ENCODE measurements around the gene HDAC4.

HDAC4 gene

DNA sequence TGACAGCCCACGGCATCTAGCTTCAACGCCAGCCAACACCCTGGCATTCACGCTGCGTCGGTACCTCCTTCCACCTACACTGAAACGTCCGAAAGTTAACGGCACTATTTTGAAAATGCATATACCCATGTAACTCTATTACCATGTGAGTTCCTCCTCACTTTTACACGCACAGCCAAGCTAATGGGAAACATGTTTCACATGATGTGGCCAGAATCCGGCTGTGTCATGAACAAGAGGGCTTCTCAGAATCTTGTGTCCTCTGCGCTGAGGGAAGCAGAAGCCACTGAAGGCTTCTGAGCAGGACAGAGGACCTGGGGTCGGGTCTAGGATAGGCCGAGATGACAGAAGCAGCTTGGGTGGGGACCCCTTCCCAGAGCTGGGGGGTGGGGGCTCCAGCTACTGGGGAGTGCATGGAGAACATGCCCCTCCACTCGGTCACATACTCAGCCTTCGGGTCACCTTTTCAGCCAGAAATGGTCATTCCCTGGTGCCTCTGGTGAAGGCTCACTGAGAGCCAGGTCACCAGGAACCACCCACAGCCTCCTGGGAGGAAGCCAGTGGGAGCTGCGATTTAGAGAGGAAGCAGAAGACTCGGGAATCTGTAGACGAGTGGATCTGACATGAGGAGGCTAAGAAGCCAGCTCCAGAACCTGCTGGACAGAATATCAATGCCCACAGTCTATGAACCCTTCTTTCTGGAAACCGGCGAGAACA lies 41.5 kb downstream of the HDAC4 start:
- Histone ChIP-seq H3K4me1 (ENCODE audit: insufficient read depth, low read length, poor library complexity, severe bottlenecking) (no peaks in the 10 kb centered on the region), H3K9me3 (ENCODE audit: insufficient read depth, low read depth, low read length) (peaks cover 9% of the 10 kb centered on the region), H3K79me2 (ENCODE audit: insufficient read depth, low read length) (peaks cover 6% of the 10 kb centered on the region; the same call in 1 of the 2 replicates), H3K36me3 (ENCODE audit: insufficient read depth, low read length) (no peaks in the 10 kb centered on the region), H4K20me1 (ENCODE audit: insufficient read depth, low read length, poor library complexity, severe bottlenecking) (no peaks in the 10 kb centered on the region), H3K9ac (ENCODE audit: low read depth, low read length, poor library complexity, severe bottlenecking) (no peak overlapping the region), H3F3A (ENCODE audit: low read depth) (no peaks in the 10 kb centered on the region), H3K27me3 (ENCODE audit: insufficient read depth, low read length, poor library complexity, severe bottlenecking) (no peaks in the 10 kb centered on the region), H3K4me3 (ENCODE audit: low read length, poor library complexity, severe bottlenecking) (no peak overlapping the region), H3K9me2 (replicated peaks; ENCODE audit: low read depth, low read length) (no peaks in the 10 kb centered on the region), H2AFZ (ENCODE audit: low read length) (no peak overlapping the region), H3K4me2 (ENCODE audit: low read depth, low read length, poor library complexity, severe bottlenecking) (no peak overlapping the region)
- TF ChIP-seq EZH2phosphoT487 (IDR thresholded peaks at IDR 0.05; ENCODE audit: borderline replicate concordance), result no peak
- TF ChIP-seq, protein P1, sequence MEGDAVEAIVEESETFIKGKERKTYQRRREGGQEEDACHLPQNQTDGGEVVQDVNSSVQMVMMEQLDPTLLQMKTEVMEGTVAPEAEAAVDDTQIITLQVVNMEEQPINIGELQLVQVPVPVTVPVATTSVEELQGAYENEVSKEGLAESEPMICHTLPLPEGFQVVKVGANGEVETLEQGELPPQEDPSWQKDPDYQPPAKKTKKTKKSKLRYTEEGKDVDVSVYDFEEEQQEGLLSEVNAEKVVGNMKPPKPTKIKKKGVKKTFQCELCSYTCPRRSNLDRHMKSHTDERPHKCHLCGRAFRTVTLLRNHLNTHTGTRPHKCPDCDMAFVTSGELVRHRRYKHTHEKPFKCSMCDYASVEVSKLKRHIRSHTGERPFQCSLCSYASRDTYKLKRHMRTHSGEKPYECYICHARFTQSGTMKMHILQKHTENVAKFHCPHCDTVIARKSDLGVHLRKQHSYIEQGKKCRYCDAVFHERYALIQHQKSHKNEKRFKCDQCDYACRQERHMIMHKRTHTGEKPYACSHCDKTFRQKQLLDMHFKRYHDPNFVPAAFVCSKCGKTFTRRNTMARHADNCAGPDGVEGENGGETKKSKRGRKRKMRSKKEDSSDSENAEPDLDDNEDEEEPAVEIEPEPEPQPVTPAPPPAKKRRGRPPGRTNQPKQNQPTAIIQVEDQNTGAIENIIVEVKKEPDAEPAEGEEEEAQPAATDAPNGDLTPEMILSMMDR (conservative IDR thresholded peaks at IDR 0.05; ENCODE audit: low read length), result no peak

DNA sequence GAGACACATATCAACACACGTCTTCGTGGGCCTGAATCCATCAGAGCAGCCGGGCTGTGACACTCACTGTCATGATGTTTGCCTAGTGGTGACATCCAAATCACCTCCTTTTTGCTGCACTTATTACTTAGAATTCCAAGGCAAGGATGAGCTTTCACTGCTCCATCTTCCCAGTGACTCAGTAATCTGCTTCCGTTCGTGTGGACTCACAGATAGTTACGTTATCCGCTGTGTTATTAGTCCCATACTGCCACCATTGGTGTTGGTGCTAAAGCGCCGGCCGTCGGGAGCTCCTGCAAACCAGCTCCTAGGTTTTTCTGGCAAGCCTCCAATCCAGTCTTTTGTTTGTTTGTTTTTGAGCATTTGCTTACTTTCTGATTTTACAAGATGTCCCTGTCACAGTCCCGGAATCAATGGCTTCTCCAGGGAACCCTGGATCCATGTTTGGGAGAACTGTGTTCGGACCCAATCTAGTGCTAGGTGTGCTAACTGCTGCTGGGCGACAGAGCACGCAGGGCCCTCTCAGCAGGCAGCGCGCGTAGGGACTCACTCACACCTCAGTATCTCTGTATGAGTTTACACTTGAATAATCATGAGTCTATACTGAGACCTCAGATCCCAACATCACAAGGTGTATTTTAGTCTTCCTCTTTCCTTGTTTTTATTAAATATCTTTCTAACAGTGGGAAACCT lies 42.6 kb downstream of the HDAC4 start:
- Histone ChIP-seq H3K9ac (ENCODE audit: low read depth, low read length, poor library complexity, severe bottlenecking) (no peak overlapping the region), H3K9me3 (ENCODE audit: insufficient read depth, low read depth, low read length) (peaks cover 9% of the 10 kb centered on the region), H3K4me2 (ENCODE audit: low read depth, low read length, poor library complexity, severe bottlenecking) (no peak overlapping the region), H3F3A (ENCODE audit: low read depth) (no peaks in the 10 kb centered on the region), H3K27me3 (ENCODE audit: insufficient read depth, low read length, poor library complexity, severe bottlenecking) (no peaks in the 10 kb centered on the region), H3K79me2 (ENCODE audit: insufficient read depth, low read length) (peaks cover 6% of the 10 kb centered on the region; the same call in 1 of the 2 replicates), H3K4me3 (ENCODE audit: low read length, poor library complexity, severe bottlenecking) (no peak overlapping the region), H3K4me1 (ENCODE audit: insufficient read depth, low read length, poor library complexity, severe bottlenecking) (no peaks in the 10 kb centered on the region), H3K36me3 (ENCODE audit: insufficient read depth, low read length) (no peaks in the 10 kb centered on the region), H4K20me1 (ENCODE audit: insufficient read depth, low read length, poor library complexity, severe bottlenecking) (no peaks in the 10 kb centered on the region), H2AFZ (ENCODE audit: low read length) (no peak overlapping the region), H3K9me2 (replicated peaks; ENCODE audit: low read depth, low read length) (no peaks in the 10 kb centered on the region)
- TF ChIP-seq EZH2phosphoT487 (IDR thresholded peaks at IDR 0.05; ENCODE audit: borderline replicate concordance), result no peak
- TF ChIP-seq, protein P1 (conservative IDR thresholded peaks at IDR 0.05; ENCODE audit: low read length), result no peak

DNA sequence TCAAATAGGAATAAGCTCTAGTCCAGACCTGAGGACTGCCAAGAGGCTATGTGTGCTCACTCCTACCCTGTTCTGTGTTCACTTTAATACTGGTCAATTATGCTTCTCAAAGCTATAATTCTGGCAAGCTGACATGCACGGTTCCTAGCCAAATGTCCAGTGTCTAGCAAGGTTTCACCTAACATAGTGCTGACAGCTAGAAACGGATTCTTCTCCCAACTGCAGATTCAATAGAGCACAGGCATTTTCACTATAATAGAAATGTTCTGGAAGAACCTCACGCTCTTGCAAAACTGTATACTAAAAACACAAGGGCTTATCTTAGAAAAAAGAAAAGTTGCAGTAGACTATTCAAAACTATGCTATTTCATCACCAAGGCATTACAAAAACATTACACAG lies 45.1 kb downstream of the HDAC4 start:
- TF ChIP-seq, protein P1 (conservative IDR thresholded peaks at IDR 0.05; ENCODE audit: low read length), result no peak
- no peak for TF ChIP-seq EZH2phosphoT487 (IDR thresholded peaks at IDR 0.05; ENCODE audit: borderline replicate concordance)
- no peak overlapping the region for H3K4me2 ChIP-seq (ENCODE audit: low read depth, low read length, poor library complexity, severe bottlenecking)

More for the DNA sequence above, 45.1 kb downstream of the HDAC4 start:
- H3K9me3 ChIP-seq (ENCODE audit: insufficient read depth, low read depth, low read length), result peaks cover 9% of the 10 kb centered on the region
- no peaks in the 10 kb centered on the region for H3K27me3 ChIP-seq (ENCODE audit: insufficient read depth, low read length, poor library complexity, severe bottlenecking)
- peaks cover 3% of the 10 kb centered on the region; the same call in 1 of the 2 replicates for H3K36me3 ChIP-seq (ENCODE audit: insufficient read depth, low read length)
- H3K9ac ChIP-seq (ENCODE audit: low read depth, low read length, poor library complexity, severe bottlenecking), result no peak overlapping the region
- H3K4me1 ChIP-seq (ENCODE audit: insufficient read depth, low read length, poor library complexity, severe bottlenecking), result no peaks in the 10 kb centered on the region
- no peaks in the 10 kb centered on the region for H3K9me2 ChIP-seq (replicated peaks; ENCODE audit: low read depth, low read length)
- no peaks in the 10 kb centered on the region for H3F3A ChIP-seq (ENCODE audit: low read depth)
- no peaks in the 10 kb centered on the region for H4K20me1 ChIP-seq (ENCODE audit: insufficient read depth, low read length, poor library complexity, severe bottlenecking)
- H3K4me3 ChIP-seq (ENCODE audit: low read length, poor library complexity, severe bottlenecking), result no peak overlapping the region
- H3K79me2 ChIP-seq (ENCODE audit: insufficient read depth, low read length), result peaks cover 5% of the 10 kb centered on the region; the same call in 1 of the 2 replicates
- H2AFZ ChIP-seq (ENCODE audit: low read length), result no peak overlapping the region

Data from Loucy (cell line).